Measurements from ENCODE around the gene LIME1.

DNA sequence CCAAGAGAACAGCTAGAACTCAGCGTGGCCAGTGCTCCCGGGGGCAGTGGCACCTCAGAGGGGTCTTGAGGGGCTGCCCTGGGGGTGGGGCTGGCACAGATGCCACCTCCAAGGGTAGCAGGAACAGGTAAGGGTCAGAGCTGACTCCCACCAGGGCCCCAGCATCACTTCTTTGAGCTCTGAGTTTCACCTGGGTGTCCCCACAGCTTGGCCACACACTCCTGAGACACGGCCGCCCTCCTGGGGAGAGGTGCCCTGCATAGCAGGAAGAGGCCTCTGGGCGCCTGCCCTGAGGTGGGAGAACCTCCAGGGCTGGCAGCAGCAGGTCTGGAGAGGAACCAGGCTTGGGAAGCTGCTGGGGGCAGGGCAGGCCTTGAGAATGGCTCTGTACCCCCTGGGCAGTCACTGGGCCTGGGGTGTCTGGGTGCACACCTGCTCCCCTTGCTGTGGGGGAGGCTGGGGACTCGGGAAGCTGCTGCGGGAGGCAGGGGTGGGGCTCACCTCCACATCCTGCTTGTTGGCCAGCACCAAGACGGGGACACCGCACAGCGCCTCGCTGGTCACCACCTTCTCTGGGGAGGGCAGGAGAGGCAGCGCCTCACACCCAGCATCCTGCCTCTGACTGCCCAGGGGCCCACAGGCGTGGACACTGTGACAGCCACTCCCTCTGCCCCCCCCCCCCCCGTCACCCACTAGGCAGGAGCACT lies 35.0 kb upstream of the LIME1 start:
- TF ChIP-seq, protein P1, sequence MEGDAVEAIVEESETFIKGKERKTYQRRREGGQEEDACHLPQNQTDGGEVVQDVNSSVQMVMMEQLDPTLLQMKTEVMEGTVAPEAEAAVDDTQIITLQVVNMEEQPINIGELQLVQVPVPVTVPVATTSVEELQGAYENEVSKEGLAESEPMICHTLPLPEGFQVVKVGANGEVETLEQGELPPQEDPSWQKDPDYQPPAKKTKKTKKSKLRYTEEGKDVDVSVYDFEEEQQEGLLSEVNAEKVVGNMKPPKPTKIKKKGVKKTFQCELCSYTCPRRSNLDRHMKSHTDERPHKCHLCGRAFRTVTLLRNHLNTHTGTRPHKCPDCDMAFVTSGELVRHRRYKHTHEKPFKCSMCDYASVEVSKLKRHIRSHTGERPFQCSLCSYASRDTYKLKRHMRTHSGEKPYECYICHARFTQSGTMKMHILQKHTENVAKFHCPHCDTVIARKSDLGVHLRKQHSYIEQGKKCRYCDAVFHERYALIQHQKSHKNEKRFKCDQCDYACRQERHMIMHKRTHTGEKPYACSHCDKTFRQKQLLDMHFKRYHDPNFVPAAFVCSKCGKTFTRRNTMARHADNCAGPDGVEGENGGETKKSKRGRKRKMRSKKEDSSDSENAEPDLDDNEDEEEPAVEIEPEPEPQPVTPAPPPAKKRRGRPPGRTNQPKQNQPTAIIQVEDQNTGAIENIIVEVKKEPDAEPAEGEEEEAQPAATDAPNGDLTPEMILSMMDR (conservative IDR thresholded peaks at IDR 0.05; ENCODE audit: low read depth, low read length): no peak
- TF ChIP-seq RAD21 (IDR thresholded peaks at IDR 0.05; ENCODE audit: low read length) (no peak), RFX5 (IDR thresholded peaks at IDR 0.05; ENCODE audit: low read depth, low read length) (no peak), POLR2A (IDR thresholded peaks at IDR 0.05; ENCODE audit: low read depth, low read length) (no peak), SMC3 (IDR thresholded peaks at IDR 0.05; ENCODE audit: low read depth, low read length) (no peak), CEBPB (IDR thresholded peaks at IDR 0.05; ENCODE audit: low read depth, low read length) (no peak), FOS (IDR thresholded peaks at IDR 0.05; ENCODE audit: low read depth, low read length) (no peak)
- TF ChIP-seq, protein P2, sequence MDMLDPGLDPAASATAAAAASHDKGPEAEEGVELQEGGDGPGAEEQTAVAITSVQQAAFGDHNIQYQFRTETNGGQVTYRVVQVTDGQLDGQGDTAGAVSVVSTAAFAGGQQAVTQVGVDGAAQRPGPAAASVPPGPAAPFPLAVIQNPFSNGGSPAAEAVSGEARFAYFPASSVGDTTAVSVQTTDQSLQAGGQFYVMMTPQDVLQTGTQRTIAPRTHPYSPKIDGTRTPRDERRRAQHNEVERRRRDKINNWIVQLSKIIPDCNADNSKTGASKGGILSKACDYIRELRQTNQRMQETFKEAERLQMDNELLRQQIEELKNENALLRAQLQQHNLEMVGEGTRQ (IDR thresholded peaks at IDR 0.05; ENCODE audit: low read depth, low read length): no peak

Data from IMR-90 (cell line).